Measurements from ENCODE around the gene PPARD. TPM values are rescaled to one million over a fixed set of nuclear protein-coding genes. Genes with fewer than 3 reads are reported as not detected.
A peak's percentile ranks its signal among the peaks of the same experiment; 100 is the strongest.
"Not testable (repeated sequence)": the region's sequence is repeated elsewhere in the genome, so short reads cannot be mapped to it uniquely, and the experiment has no call there.

PPARD gene
- total RNA-seq, 1 donor from 2014 or later, result 19.0 TPM

DNA sequence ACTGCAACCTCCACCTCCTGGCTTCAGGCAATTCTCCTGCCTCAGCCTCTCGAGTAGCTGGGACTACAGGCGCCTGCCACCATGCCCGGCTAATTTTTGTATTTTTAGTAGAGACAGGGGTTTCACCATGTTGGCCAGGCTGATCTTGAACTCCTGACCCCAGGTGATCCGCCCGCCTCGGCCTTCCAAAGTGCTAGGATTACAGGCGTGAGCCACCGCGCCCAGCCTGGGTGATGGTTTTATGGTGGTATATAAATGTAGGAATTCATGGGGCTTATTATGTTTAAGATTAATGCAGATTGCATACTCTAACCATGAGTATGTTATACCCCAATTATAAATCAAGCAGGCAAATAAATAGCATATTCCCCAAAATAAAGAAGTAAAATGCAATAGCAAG is 47.0 kb downstream of the PPARD start:
- DNase-seq; intact Hi-C loops (cut with micrococcal nuclease); H3K4me3 Mint-ChIP-seq; H3K27ac Mint-ChIP-seq; H3K27me3 Mint-ChIP-seq; H3K9me3 Mint-ChIP-seq: not testable (repeated sequence)
- Mint-ChIP-seq H3K36me3 (ENCODE audit: low read depth) (peaks cover 11% of the 10 kb centered on the region), H3K4me1 (peaks cover 39% of the 10 kb centered on the region)

DNA sequence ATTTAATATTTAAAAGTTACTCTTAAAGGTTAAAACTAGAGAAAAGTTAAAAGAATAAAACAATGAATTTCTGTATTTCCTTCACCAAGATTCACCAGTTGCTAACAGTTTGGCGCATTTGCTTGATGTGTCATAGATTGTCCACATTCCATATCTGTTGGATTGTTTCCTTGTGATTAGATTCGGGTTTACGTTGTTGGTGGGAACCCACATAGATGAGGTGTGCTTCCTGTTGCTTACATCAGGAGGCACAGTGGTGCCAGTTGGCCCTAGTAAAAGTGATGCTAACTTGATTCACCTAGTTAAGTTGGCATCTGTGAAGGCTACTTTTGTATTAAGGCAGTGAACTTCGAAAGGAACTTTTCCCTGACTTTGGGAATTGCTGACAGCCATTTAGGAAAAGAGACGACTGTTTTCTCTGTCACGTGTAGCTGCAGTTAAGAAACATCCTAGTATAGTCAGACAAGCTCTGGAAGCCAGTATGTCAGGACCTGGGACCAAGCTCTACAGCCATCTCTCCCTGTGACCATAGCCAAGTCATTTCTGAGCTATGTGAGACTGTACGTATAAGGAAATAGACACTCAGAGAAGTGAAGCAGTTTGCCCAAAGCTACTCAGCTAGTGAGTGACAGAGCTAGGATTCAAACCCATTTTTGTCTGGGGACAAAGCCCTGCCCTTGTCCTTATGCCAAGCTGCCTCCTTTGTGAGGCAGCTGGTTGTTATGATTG is 49.0 kb downstream of the PPARD start:
- H3K4me3 Mint-ChIP-seq, result no peak overlapping the region
- H3K27ac Mint-ChIP-seq, result peak overlapping the region; percentile 56
- no peaks in the 10 kb centered on the region for H3K27me3 Mint-ChIP-seq
- no peaks in the 10 kb centered on the region for H3K9me3 Mint-ChIP-seq
- no peak for DNase-seq
- H3K36me3 Mint-ChIP-seq (ENCODE audit: low read depth), result peaks cover 6% of the 10 kb centered on the region
- peaks cover 37% of the 10 kb centered on the region for H3K4me1 Mint-ChIP-seq
- intact Hi-C loops (cut with micrococcal nuclease), result no loop called here

DNA sequence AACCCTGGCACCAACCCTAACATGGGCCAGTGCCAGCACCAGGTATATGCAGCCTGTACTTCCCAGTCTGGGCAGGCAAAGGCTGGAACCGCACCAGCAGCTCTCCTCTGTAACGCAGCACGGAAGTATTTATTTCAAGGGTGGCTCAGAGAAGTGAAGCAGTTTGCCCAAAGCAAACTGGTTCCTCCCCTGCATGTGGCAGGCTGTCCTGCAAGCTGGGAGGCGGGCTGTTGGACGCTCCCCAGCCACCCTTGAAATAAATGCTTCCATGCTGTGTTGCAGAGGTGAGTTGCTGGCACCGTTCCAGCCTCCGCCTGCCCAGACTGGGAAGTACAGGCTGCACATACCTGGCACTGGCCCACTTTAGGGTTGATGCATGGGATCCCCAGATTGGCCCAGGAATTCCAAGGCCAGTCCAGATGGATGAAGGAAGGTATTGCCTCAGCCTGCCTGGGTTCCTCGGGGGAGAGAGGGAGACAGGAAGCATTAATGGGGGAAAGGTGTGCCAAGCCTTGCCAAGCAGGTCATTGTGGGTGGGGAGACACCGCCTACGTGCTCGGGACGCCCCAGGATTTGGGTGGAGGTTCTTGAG is 49.8 kb downstream of the PPARD start:
- Mint-ChIP-seq H3K27me3 (no peaks in the 10 kb centered on the region), H3K27ac (no peak overlapping the region), H3K9me3 (no peaks in the 10 kb centered on the region), H3K4me1 (peaks cover 37% of the 10 kb centered on the region), H3K4me3 (no peak overlapping the region), H3K36me3 (ENCODE audit: low read depth) (peaks cover 6% of the 10 kb centered on the region)
- no peak for DNase-seq
- intact Hi-C loops (cut with micrococcal nuclease), result no loop called here

- peaks cover 36% of the 10 kb centered on the region for H3K4me1 Mint-ChIP-seq
- intact Hi-C loops (cut with micrococcal nuclease), result no loop called here
- H3K27me3 Mint-ChIP-seq, result no peaks in the 10 kb centered on the region
- no peaks in the 10 kb centered on the region for H3K9me3 Mint-ChIP-seq
- DNase-seq, result no peak
- H3K27ac Mint-ChIP-seq, result peak overlapping the region; percentile 87
- peaks cover 8% of the 10 kb centered on the region for H3K36me3 Mint-ChIP-seq (ENCODE audit: low read depth)
- no peak overlapping the region for H3K4me3 Mint-ChIP-seq
These were observed 50.7 kb downstream of the PPARD start for GRCh38 chr6:35392773-35393672.

DNA sequence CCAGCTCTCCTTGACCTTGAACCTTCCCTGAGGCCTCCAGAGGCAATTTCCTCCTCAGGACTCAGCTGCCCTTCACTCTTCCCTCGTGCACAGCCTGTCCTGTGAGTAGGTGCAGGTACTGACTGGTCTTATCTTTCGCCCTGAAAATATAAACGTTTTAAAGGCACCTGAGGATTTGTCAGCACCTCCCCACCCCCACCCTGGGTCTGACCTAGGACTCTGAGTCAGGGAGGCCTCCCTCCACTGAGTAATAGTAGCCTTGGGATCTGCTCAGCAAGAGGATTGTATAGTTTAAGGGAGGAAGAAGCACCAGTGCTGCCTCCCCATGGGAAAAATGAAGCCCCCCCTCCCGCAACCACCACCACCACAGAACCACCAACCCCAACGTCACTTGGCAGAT is 54.6 kb downstream of the PPARD start:
- H3K4me1 Mint-ChIP-seq, result peaks cover 35% of the 10 kb centered on the region
- DNase-seq, result no peak
- no peak overlapping the region for H3K27ac Mint-ChIP-seq
- intact Hi-C loops (cut with micrococcal nuclease), result no loop called here
- H3K36me3 Mint-ChIP-seq (ENCODE audit: low read depth), result peaks cover 11% of the 10 kb centered on the region
- H3K4me3 Mint-ChIP-seq, result no peak overlapping the region
- no peaks in the 10 kb centered on the region for H3K9me3 Mint-ChIP-seq
- no peaks in the 10 kb centered on the region for H3K27me3 Mint-ChIP-seq

DNA sequence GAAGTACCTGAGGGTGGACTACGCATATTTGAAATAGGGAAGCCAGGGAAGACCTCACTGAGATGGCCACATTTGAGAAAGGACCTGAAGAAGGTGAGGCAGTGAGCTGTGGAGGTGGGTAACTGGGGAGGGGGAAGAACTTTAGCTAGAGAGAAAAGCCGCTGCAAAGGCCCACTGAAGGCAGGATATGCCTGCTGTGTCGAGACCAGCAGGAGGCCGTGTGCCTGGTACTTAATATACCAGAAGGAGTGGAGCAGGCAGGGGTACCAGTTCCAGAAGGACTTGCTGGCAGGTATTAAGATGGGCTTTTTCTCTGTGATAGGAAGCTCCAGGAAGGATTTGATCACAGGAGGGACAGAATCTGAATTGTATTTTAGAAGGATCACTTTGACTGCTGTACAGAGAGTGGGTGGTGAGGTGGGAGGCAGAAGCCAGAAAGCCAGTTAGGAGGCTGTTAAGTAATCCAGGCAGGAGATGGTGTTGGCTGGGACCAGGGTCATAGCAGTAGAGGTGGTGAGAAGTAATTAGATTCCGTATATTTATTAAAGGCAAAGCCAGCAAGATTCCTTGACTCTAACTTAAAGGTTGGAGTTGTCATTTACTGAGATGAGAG is 55.6 kb downstream of the PPARD start:
- peaks cover 31% of the 10 kb centered on the region for H3K4me1 Mint-ChIP-seq

DNA sequence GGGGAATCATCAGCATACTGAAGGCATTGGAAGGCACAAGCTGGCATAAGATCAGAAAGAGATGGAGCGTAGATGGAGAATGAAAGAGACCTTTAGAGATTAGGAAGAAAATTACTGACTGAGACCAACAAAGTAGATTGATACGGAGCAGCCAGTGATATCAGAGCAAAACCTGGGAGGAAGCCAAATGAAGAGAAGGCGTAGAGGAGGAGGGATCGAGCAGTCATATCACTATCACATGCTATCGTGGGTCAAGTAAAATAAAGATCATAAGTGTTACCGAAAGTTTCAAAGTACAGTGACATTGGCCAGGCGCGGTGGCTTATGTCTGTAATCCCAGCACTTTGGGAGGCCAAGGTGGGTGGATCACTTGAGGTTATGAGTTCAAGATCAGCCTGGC is 56.2 kb downstream of the PPARD start:
- Mint-ChIP-seq H3K27ac (no peak overlapping the region), H3K4me3 (no peak overlapping the region), H3K9me3 (no peaks in the 10 kb centered on the region), H3K27me3 (no peaks in the 10 kb centered on the region), H3K4me1 (peaks cover 27% of the 10 kb centered on the region), H3K36me3 (ENCODE audit: low read depth) (peaks cover 11% of the 10 kb centered on the region)
- DNase-seq, result no peak
- intact Hi-C loops (cut with micrococcal nuclease), result no loop called here

More for the DNA sequence above, 55.6 kb downstream of the PPARD start:
- Mint-ChIP-seq H3K4me3 (no peak overlapping the region), H3K9me3 (no peaks in the 10 kb centered on the region), H3K27ac (peak overlapping the region; percentile 22), H3K36me3 (ENCODE audit: low read depth) (peaks cover 11% of the 10 kb centered on the region), H3K27me3 (no peaks in the 10 kb centered on the region)
- intact Hi-C loops (cut with micrococcal nuclease), result no loop called here
- no peak for DNase-seq

- Mint-ChIP-seq H3K36me3 (ENCODE audit: low read depth) (peaks cover 9% of the 10 kb centered on the region), H3K27me3 (no peaks in the 10 kb centered on the region), H3K4me1 (peaks cover 20% of the 10 kb centered on the region), H3K27ac (no peak overlapping the region), H3K4me3 (no peak overlapping the region), H3K9me3 (no peaks in the 10 kb centered on the region)
- intact Hi-C loops (cut with micrococcal nuclease), result no loop called here
- no peak for DNase-seq
These were observed 57.8 kb downstream of the PPARD start for GRCh38 chr6:35400111-35400510.

GRCh38 chr6:35400901-35401311 is 58.5 kb downstream of the PPARD start:
- peaks cover 9% of the 10 kb centered on the region for H3K36me3 Mint-ChIP-seq (ENCODE audit: low read depth)
- no peaks in the 10 kb centered on the region for H3K9me3 Mint-ChIP-seq
- intact Hi-C loops (cut with micrococcal nuclease), result no loop called here
- H3K27ac Mint-ChIP-seq, result no peak overlapping the region
- no peak overlapping the region for H3K4me3 Mint-ChIP-seq
- H3K4me1 Mint-ChIP-seq, result peaks cover 18% of the 10 kb centered on the region
- no peak for DNase-seq
- no peaks in the 10 kb centered on the region for H3K27me3 Mint-ChIP-seq

DNA sequence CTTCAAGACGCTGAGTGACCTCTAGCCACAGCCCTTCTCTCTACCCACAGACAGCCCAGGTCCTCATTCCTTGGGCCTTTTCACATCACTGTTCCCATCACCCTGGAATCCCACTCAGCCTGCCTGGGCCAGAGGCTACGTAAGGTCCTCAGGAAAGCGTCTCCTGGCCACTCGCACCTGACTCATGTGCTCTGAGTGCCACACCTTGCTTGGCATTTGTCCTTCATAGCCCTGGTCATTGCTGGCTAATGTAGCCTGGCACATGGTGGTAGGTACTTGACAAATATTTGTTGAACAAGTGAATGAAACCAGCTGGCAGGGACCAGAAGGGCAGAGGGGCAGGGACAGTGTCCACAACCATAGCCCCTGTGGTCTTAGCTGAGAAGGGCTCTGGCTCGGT is 59.2 kb downstream of the PPARD start:
- peaks cover 9% of the 10 kb centered on the region for H3K36me3 Mint-ChIP-seq (ENCODE audit: low read depth)
- peak overlapping the region; percentile 1 for H3K27ac Mint-ChIP-seq
- H3K4me3 Mint-ChIP-seq, result no peak overlapping the region
- no peaks in the 10 kb centered on the region for H3K9me3 Mint-ChIP-seq
- DNase-seq, result no peak
- H3K4me1 Mint-ChIP-seq, result peaks cover 18% of the 10 kb centered on the region
- H3K27me3 Mint-ChIP-seq, result no peaks in the 10 kb centered on the region
- intact Hi-C loops (cut with micrococcal nuclease), result no loop called here

- intact Hi-C loops (cut with micrococcal nuclease), result no loop called here
- Mint-ChIP-seq H3K4me3 (no peak overlapping the region), H3K9me3 (no peaks in the 10 kb centered on the region), H3K27me3 (no peaks in the 10 kb centered on the region), H3K27ac (no peak overlapping the region), H3K4me1 (peaks cover 18% of the 10 kb centered on the region), H3K36me3 (ENCODE audit: low read depth) (peaks cover 8% of the 10 kb centered on the region)
- DNase-seq, result no peak
These were observed 59.9 kb downstream of the PPARD start for GRCh38 chr6:35402136-35402855.

GRCh38 chr6:35402856-35403191 is 60.5 kb downstream of the PPARD start:
- intact Hi-C loops (cut with micrococcal nuclease), result no loop called here
- Mint-ChIP-seq H3K36me3 (ENCODE audit: low read depth) (peaks cover 5% of the 10 kb centered on the region), H3K27me3 (no peaks in the 10 kb centered on the region), H3K9me3 (no peaks in the 10 kb centered on the region), H3K27ac (no peak overlapping the region), H3K4me3 (no peak overlapping the region), H3K4me1 (peaks cover 18% of the 10 kb centered on the region)
- DNase-seq, result no peak
